Testis (tissue), 2 donors: Measurements from ENCODE around the gene LZTS3.

Source experiments
- CTCF ChIP-seq, 3 experiments: fragments of 450-650 bp in 2 of 3; fragments of 200-600 bp in 1 of 3; sonication (generic) in 1 of 3; IDR thresholded peaks; one replicate each; pipeline ENCODE4 v1.5.1; 2016 to 2019; ENCODE audit warnings: antibody characterized with exemption in 3 of 3, mild to moderate bottlenecking in 2 of 3, moderate library complexity in 1 of 3
- POLR2A ChIP-seq: fragments of 450-650 bp; IDR thresholded peaks from one replicate; pipeline ENCODE4 v1.6.1; 2017; ENCODE audit warnings: antibody characterized with exemption, mild to moderate bottlenecking, moderate library complexity

DNA sequence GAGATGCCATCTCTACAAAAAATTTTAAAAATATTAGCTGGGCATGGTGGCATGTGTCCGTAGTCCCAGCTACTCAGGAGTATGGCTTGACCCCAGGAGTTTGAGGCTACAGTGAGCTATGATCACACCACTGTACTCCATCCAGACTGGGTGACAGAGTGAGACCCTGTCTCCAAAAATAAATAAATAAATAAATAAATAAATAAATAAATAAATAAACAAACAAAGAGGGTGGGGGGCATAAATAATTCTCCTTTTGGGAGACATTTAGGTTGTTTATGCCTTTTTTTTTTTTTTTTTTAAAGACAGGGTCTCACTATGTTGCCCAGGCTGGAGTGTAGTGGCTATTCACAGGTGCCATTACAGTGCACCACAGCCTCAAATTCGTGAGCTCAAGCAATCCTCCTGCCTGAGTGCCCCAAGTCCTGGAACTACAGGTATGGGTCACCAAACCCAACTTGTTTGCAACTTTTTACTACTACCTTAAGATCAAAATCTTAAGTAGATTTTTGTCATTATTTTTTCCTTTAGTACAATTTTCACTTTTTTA, 43.2 kb downstream of the LZTS3 start:
- TF ChIP-seq POLR2A (no peak), CTCF (IDR thresholded peaks at IDR 0.05) (no peak)
